GM23248 (cell line): Measurements from ENCODE around the gene DHX32.

Experiments used
- EZH2 ChIP-seq: fragments of 200-600 bp; sonication (generic); IDR thresholded peaks from 2 replicates; pipeline ENCODE4 v1.6.1; 2018; ENCODE audit warnings: antibody characterized with exemption, mild to moderate bottlenecking; ENCODE audit not compliant: insufficient read depth, poor library complexity, severe bottlenecking
- EZH2phosphoT487 ChIP-seq: fragments of 200-600 bp; sonication (generic); IDR thresholded peaks from 2 replicates; pipeline ENCODE4 v1.6.1; 2018; ENCODE audit warnings: antibody characterized with exemption, moderate library complexity, mild to moderate bottlenecking, low read depth; ENCODE audit not compliant: insufficient read depth

- no peak for TF ChIP-seq EZH2phosphoT487
- no peak for TF ChIP-seq EZH2
Measured at GRCh38 chr10:125846894-125847293, 34.2 kb downstream of the DHX32 start.
